GM23248 (cell line): ENCODE results near the gene BCL2L13. TPM values are rescaled to one million over a fixed set of nuclear protein-coding genes. Genes with fewer than 3 reads are reported as not detected.
A peak's percentile ranks its signal among the peaks of the same experiment; 100 is the strongest.

Experiments
- DNase-seq: peaks from one replicate; pipeline ENCODE4 v3.0.0-alpha.2; 2015
- H2AFZ ChIP-seq: fragments of 200-600 bp; sonication (generic); 2 replicates; pipeline ENCODE4 v1.6.1; 2016; ENCODE audit warnings: antibody characterized with exemption
- H3F3A ChIP-seq: fragments of 200-600 bp; sonication (generic); 2 replicates; pipeline ENCODE4 v1.6.1; 2016; ENCODE audit warnings: mild to moderate bottlenecking, antibody characterized with exemption, mixed run types; ENCODE audit not compliant: insufficient read depth
- H3K27ac ChIP-seq: fragments of 200-600 bp; sonication (generic); 2 replicates; pipeline ENCODE4 v1.5.1; 2016; ENCODE audit warnings: mild to moderate bottlenecking
- H3K27me3 ChIP-seq: fragments of 200-600 bp; sonication (generic); replicated peaks from 2 replicates; pipeline ENCODE4 v1.6.1; 2016; ENCODE audit warnings: mild to moderate bottlenecking; ENCODE audit not compliant: insufficient read depth
- H3K36me3 ChIP-seq: fragments of 200-600 bp; sonication (generic); 2 replicates; pipeline ENCODE4 v1.6.1; 2016; ENCODE audit warnings: low read depth, mild to moderate bottlenecking
- H3K4me1 ChIP-seq: fragments of 200-600 bp; sonication (generic); 2 replicates; pipeline ENCODE4 v1.6.1; 2016; ENCODE audit warnings: mild to moderate bottlenecking; ENCODE audit not compliant: insufficient read depth
- H3K4me2 ChIP-seq: fragments of 200-600 bp; sonication (generic); one replicate; pipeline ENCODE4 v1.6.1; 2016; ENCODE audit warnings: mild to moderate bottlenecking; ENCODE audit not compliant: unreplicated experiment
- H3K4me3 ChIP-seq: fragments of 200-600 bp; sonication (generic); 2 replicates; pipeline ENCODE4 v1.5.1; 2016; ENCODE audit warnings: mild to moderate bottlenecking
- H3K79me2 ChIP-seq: fragments of 200-600 bp; sonication (generic); 2 replicates; pipeline ENCODE4 v1.6.1; 2016; ENCODE audit warnings: mild to moderate bottlenecking; ENCODE audit not compliant: insufficient read depth
- H3K9ac ChIP-seq: fragments of 200-600 bp; sonication (generic); 2 replicates; pipeline ENCODE4 v1.6.1; 2016; ENCODE audit warnings: mild to moderate bottlenecking
- H3K9me2 ChIP-seq: fragments of 200-600 bp; sonication (generic); 2 replicates; pipeline ENCODE4 v1.6.1; 2016; ENCODE audit warnings: mixed run types, mild to moderate bottlenecking, moderate library complexity; ENCODE audit not compliant: insufficient read depth
- H3K9me3 ChIP-seq: fragments of 200-600 bp; sonication (generic); one replicate; pipeline ENCODE4 v1.6.1; 2017; ENCODE audit warnings: low read depth
- H4K20me1 ChIP-seq: fragments of 200-600 bp; sonication (generic); 2 replicates; pipeline ENCODE4 v1.6.0; 2016; ENCODE audit not compliant: insufficient read depth
- EZH2 ChIP-seq: fragments of 200-600 bp; sonication (generic); IDR thresholded peaks from 2 replicates; pipeline ENCODE4 v1.6.1; 2018; ENCODE audit warnings: antibody characterized with exemption, mild to moderate bottlenecking; ENCODE audit not compliant: insufficient read depth, poor library complexity, severe bottlenecking
- EZH2phosphoT487 ChIP-seq: fragments of 200-600 bp; sonication (generic); IDR thresholded peaks from 2 replicates; pipeline ENCODE4 v1.6.1; 2018; ENCODE audit warnings: antibody characterized with exemption, moderate library complexity, mild to moderate bottlenecking, low read depth; ENCODE audit not compliant: insufficient read depth
- WGBS, 2 experiments: methylation state at CpG; one replicate each; pipeline ENCODE4 v1.1.6; 2015 to 2017; ENCODE audit warnings: low lambda C conversion rate in 2 of 2, low coverage in 1 of 2; ENCODE audit errors: missing lambda C conversion rate in 2 of 2; 5-methylcytosine and 5-hydroxymethylcytosine counted together
- in situ Hi-C: fragments of 300-500 bp; cut with MboI; formaldehyde crosslinking; loops from 2 replicates; pipeline ENCODE4 v1.15.0; 2020
- polyA plus RNA-seq: library from polyadenylated mRNA; unstranded; fragments of >200 nt; fragmentation: Nextera tagmentation; extraction: Ambion mirVana; gene quantifications from 2 replicates; pipeline ENCODE4 v1.2.1, GENCODE V29; 2016
- total RNA-seq: library from RNA; depleted of rRNA; stranded (reverse); fragments of >200 nt; shearing (Covaris generic); gene quantifications from 2 replicates; pipeline ENCODE4 v1.2.3, GENCODE V29; 2014

The BCL2L13 gene
- total and polyA plus RNA-seq, 2 experiments from 2014 or later: 44.9 to 71.9 TPM

- Histone ChIP-seq H3K9me3 (no peaks in the 10 kb centered on the region), H3K4me2 (no peak overlapping the region), H4K20me1 (no peaks in the 10 kb centered on the region), H3K4me1 (no peaks in the 10 kb centered on the region), H3K4me3 (no peak overlapping the region), H2AFZ (no peak overlapping the region), H3K9me2 (no peaks in the 10 kb centered on the region), H3K27ac (peak overlapping the region; percentile 47), H3F3A (no peaks in the 10 kb centered on the region; the same call in 1 of the 2 replicates), H3K36me3 (peaks cover 10% of the 10 kb centered on the region; the same call in 1 of the 2 replicates), H3K79me2 (peaks cover 47% of the 10 kb centered on the region), H3K27me3 (no peaks in the 10 kb centered on the region), H3K9ac (no peak overlapping the region)
- DNase-seq: peak; percentile 20
- 86 to 94% methylated on average over 13 of the region's 13 CpGs for WGBS, 2 experiments
- TF ChIP-seq EZH2phosphoT487: no peak
- TF ChIP-seq EZH2: no peak
- in situ Hi-C loops: no loop called here
Measured at GRCh38 chr22:17726006-17726927, 87.7 kb downstream of the BCL2L13 start.

GRCh38 chr22:17726928-17727897 lies 88.7 kb downstream of the BCL2L13 start:
- DNase-seq: no peak
- Histone ChIP-seq H3K4me1 (no peaks in the 10 kb centered on the region), H3K79me2 (peaks cover 41% of the 10 kb centered on the region), H3K9me2 (no peaks in the 10 kb centered on the region), H3K36me3 (peaks cover 12% of the 10 kb centered on the region; the same call in 1 of the 2 replicates), H3K27ac (peak overlapping the region; percentile 47), H3K4me2 (no peak overlapping the region), H2AFZ (no peak overlapping the region), H3K27me3 (no peaks in the 10 kb centered on the region), H3K4me3 (no peak overlapping the region), H4K20me1 (no peaks in the 10 kb centered on the region), H3F3A (no peaks in the 10 kb centered on the region; the same call in 1 of the 2 replicates), H3K9me3 (no peaks in the 10 kb centered on the region), H3K9ac (no peak overlapping the region)
- in situ Hi-C loops: no loop called here
- 88 to 91% methylated on average over 18 of the region's 18 CpGs for WGBS, 2 experiments
- no peak for TF ChIP-seq EZH2phosphoT487
- no peak for TF ChIP-seq EZH2

- Histone ChIP-seq H3K4me3 (no peak overlapping the region), H3K9me2 (no peaks in the 10 kb centered on the region), H4K20me1 (no peaks in the 10 kb centered on the region), H3F3A (peaks cover 14% of the 10 kb centered on the region), H3K27me3 (no peaks in the 10 kb centered on the region), H3K79me2 (peaks cover 25% of the 10 kb centered on the region), H3K4me1 (peaks cover 12% of the 10 kb centered on the region), H3K9ac (no peak overlapping the region), H3K4me2 (no peak overlapping the region), H3K27ac (no peak overlapping the region), H2AFZ (no peak overlapping the region), H3K36me3 (peaks cover 22% of the 10 kb centered on the region), H3K9me3 (no peaks in the 10 kb centered on the region)
- WGBS, 2 experiments: 93 to 97% methylated on average over 8 of the region's 8 CpGs
- TF ChIP-seq EZH2 (no peak), EZH2phosphoT487 (no peak)
- in situ Hi-C loops: no loop called here
- no peak for DNase-seq
Measured at GRCh38 chr22:17728786-17729185, 90.2 kb downstream of the BCL2L13 start.

- TF ChIP-seq EZH2: no peak
- no peak for TF ChIP-seq EZH2phosphoT487
- H4K20me1 ChIP-seq: no peaks in the 10 kb centered on the region
- H3K9me3 ChIP-seq: no peaks in the 10 kb centered on the region
- H3K27ac ChIP-seq: no peak overlapping the region
- no peak overlapping the region for H3K4me2 ChIP-seq
- H3K9ac ChIP-seq: no peak overlapping the region
- H2AFZ ChIP-seq: no peak overlapping the region
- H3K36me3 ChIP-seq: peaks cover 24% of the 10 kb centered on the region
- H3K4me1 ChIP-seq: peaks cover 20% of the 10 kb centered on the region
- no peaks in the 10 kb centered on the region for H3K9me2 ChIP-seq
- WGBS, 2 experiments: 79 to 81% methylated on average over 6 of the region's 6 CpGs
- no peaks in the 10 kb centered on the region for H3K27me3 ChIP-seq
- H3K79me2 ChIP-seq: peaks cover 18% of the 10 kb centered on the region
- H3F3A ChIP-seq: peaks cover 18% of the 10 kb centered on the region
- no peak for DNase-seq
- in situ Hi-C loops: no loop called here
- H3K4me3 ChIP-seq: no peak overlapping the region
Measured at GRCh38 chr22:17729561-17729960, 91.0 kb downstream of the BCL2L13 start.
